NAMALWA (cell line): Measurements from ENCODE around the gene DAND5.
A peak's percentile ranks its signal among the peaks of the same experiment; 100 is the strongest.
"Not testable (repeated sequence)": the region's sequence is repeated elsewhere in the genome, so short reads cannot be mapped to it uniquely, and the experiment has no call there.

ENCODE experiments used
- DNase-seq: peaks from one replicate; pipeline ENCODE4 v3.0.0-alpha.2; 2015; ENCODE audit warnings: low spot score

Gene DAND5

DNA sequence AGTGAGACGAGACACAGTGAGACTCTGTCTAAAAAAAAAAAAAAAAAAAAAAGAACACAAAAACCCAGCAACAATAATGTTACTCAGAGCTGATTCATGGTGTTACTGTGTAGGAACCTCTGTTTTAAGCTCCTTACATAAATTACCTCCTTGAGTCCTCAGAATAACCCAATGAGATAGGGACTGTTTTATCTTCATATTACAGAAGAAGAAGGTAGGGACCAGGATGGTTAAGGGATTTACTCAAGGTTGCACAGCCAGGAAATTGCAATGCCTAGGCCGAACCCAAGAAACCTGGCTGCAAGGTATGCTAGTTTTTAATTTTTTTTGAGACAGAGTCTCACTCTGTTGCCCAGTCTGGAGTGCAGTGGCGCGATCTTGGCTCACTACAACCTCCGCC lies 1.5 kb upstream of the DAND5 start:
- DNase-seq, result no peak

DNA sequence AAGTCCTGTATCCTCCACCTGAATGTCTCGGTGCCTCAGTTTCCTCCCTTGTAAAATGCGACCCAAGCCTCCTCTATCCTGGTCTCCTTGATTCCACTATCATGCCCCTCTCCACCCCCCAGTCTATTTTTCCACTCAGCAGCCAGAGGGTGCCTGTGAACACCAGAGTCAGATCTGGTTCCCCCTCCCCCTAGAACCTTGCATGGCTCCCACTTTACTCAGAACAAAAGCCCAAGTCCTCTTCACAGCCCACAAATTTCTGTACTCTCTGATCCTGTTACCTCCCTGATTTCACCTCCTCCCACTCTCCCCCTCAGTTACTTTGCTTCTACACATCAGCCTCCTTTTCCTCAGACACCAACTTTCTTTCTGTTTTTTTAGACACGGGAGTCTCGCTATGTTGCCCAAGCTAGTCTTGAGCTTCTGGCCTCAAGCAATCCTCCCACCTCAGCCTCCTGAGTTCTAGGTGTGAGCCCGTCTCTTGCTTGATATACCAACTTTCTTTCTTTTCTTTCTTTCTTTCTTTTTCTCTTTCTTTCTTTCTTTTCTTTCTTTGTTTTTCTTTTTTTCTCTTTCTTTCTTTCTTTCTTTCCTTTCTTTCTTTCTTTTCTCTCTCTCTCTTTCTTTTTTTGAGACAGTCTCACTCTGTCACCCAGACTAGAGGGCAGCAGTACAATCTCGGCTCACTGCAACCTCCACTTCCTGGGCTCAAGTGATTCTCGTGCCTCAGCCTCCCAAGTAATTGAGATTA lies 869 bp downstream of the DAND5 start:
- DNase-seq, result no peak

DNA sequence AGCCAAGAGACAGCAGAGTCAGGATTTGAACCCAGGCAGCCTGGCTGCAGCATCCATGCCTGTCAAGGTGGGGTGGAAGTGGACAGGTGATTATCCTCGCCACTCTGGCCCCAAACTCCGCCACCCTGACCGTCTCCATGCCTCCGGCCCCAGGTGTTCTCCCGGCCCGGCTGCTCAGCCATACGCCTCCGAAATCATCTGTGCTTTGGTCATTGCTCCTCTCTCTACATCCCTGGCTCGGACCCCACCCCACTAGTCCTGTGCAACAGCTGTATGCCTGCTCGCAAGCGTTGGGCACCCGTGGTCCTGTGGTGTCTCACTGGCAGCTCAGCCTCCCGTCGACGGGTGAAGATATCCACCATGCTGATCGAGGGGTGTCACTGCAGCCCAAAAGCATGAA lies 3.9 kb downstream of the DAND5 start:
- DNase-seq, result no peak

DNA sequence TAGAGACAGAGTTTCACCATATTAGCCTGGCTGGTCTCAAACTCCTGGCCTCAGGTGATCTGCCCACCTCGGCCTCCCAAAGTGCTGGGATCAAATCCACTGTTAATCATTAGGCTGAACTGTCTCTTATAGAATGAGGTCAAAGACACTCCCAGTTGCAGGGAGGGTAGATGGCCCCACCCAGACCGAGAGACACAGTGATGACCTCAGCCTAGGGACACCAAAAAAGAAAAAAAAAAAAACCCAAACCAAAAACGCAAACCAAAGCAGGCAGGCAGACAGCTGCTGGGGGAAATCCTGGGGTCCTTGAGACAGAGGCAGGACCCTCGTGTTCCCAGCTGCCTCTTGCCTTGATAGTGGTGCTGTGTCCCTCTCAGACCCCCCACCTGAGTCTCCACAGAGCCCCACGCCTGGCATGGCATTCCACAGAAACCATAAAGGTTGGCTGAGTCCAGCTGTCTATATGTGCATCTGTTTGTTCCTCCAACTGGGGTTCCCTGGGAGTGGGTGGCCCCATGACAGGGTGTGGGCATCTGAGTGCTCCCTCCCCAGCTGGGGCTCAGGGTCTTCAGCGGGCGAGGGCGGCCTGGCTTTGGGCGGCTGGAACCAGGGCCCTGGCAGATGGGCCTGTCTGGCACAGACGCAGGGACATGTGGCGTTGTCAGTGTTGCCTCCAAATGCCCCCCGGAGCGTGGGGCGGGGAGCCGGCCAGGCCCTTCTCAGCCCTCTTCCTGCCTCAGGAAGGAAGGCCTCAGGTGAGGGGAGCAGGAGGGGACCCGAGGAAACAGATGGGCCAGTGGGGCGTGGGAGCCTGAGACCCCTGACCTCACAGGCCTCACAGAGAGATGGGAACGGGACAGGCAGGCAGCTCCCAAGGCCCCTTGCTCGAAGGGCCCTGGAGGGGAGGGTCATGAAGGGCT lies 5.2 kb downstream of the DAND5 start:
- DNase-seq, result no peak

DNA sequence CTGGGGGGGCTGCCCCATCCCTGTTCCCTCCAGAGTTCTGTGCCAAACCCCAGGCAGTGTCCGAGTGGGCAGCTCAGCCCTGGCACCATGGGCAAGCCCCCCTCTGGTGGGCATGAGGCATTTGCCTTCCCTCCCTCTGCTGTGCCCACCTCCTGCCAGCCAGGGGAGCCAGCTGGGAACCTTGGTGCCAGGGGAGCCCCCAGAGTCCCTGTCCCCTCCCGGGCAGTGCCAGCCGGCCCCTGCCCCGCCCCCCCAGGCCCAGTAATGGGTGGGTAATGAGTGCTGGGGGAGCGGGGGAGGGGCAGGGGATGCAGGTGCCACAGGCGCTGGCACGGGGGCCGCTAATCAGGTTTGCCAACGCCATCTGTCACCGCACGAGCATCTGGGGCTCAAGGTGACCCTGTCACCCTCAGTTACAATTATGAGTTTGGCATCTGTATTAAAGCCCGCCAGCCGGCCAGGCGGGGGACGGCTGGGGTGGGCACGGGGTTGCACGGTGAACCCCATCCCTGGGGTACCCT lies 5.9 kb downstream of the DAND5 start:
- no peak for DNase-seq

DNA sequence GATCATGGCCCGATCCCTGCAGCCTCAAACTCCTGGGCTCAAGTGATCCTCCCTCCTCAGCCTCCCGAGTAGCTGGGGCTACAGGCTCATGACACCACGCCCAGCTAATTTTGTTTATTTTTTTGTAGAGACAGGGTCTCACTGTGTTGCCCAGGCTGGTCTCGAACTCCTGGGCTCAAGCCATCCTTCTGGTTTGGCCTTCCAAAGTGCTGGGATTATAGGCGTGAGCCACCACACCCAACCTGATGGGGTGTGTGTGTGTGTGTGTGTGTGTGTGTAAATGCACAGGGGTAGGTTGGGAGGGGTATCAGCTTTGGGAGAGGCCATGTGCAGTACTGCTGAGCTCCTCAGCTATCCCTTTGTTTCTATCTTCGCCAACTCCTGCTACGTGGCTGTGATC lies 6.7 kb downstream of the DAND5 start:
- not testable (repeated sequence) for DNase-seq

DNA sequence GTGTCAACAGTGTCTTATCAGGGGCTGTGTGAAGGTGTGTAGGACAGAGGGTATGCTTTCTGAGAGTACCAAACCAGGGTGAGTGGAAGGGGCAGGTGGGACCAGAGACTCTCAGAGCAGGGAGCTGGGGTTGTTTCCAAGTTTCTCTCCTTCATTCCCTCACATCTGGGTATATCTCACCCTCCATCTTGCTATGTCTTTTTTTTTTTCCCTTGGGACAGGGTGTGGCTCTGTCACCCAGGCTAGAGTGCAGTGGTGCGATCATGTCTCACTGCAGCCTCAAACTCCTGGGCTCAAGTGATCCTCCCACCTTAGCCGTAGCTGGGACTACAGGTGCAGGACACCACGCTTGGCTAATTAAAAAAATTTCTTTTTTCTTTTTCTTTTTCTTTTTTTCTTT lies 10.6 kb downstream of the DAND5 start:
- peak; percentile 38 for DNase-seq

DNA sequence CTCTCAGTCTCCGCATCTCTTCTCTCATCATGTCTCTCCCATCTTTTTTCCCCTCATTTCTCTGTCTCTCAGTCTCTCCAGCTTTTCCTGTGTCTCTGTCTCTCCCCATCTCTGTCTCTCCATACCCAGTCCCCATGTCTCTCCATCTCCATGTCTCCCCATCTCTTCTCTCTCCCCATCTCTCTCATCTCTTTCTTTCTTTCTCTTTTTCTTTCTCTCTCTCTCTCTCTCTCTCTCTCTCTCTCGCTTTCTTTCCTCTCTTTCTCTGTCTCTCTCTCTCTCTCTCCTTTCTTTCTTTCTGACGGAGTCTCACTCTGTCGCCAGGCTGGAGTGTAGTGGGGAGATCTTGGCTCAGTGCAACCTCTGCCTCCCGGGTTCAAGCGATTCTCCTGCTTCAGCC lies 13.3 kb downstream of the DAND5 start:
- DNase-seq, result no peak

DNA sequence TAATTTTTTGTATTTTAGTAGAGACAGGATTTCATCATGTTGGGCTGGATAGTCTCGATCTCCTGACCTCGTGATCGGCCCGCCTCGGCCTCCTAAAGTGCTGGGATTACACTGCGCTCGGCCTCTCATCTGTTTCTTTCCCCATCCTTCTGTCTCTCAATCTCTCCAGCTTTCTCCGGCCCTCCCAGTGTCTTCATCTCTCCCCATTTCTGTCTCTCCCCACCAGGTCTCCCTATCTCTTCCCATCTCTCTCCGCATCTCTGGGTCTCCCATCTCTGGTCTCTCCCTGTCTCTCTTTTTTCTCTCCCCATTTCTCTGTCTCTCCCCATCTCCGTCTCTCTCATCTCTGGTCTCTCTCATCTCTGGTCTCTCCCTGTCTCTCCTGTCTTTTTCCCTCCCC lies 13.7 kb downstream of the DAND5 start:
- no peak for DNase-seq

DNA sequence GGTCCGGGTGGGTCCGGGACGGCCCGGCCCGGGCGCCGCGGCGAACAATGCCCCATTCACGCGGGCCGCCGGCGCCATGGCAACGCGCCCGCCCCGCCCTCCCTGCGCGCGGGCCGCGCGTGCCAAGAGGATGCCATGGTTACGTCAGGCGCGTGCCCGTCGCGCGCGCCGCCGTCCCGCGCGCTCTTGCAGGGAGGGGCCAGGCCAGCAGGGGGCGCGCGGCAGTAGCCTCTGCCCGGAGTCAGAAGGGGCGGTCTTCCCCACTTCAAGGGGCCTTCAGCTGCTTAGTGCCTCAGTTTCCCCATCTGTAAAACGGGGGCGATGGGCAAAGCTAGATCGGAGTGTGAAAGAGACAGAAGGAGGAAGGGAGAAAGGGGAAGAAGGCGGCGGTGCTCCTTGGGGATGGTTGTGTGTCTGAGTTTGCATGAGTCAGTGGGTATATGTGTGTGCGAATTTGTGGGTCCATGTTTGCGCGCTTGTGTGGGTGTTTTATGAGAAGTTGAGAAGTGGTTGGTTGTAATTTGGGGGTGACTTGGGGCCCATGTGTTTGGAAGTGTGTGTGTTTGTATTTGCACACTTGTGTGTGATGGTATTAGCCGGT lies 14.3 kb downstream of the DAND5 start:
- peak; percentile 80 for DNase-seq

DNA sequence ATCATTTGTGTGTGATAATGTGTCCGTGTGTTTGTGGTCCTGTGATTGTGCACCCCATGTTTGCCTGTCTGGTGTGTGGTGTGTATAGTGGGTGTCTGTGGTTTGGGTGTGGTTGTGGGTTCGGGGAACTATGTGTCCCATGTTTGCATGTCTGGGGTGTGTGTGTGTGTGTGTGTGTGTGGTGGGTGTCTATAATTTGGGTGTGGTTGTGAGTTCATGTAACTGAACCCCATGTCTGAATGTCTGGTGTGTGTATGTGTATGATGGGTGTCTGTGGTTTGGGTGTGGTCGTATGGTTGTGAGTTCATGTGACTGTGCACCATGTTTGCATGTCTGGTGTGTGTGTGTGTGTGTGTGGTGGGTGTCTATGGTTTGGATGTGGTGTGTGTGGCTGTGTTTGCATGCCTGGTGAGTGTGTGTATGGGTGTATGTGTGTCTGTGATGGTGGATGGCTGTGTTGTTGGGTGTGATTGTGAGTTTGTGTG lies 14.8 kb downstream of the DAND5 start:
- no peak for DNase-seq

DNA sequence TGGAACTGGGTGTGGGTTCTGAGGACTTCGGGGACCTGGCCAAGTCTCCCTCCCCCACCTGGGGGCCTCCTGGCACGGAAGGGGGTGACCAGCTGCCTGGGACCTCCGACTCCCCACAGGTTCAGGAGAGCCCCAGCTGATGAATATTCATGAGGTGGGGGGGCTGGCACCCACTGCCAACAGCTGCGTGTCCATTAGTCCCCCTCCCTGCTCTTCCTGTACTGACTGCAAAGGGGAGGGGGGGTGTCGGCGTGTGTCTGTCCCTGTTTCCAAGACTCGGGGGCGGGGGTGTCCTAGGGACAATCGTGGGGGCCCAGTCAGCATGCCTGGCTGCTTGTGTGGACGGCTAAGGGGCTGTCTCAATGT lies 15.3 kb downstream of the DAND5 start:
- DNase-seq, result peak; percentile 45

DNA sequence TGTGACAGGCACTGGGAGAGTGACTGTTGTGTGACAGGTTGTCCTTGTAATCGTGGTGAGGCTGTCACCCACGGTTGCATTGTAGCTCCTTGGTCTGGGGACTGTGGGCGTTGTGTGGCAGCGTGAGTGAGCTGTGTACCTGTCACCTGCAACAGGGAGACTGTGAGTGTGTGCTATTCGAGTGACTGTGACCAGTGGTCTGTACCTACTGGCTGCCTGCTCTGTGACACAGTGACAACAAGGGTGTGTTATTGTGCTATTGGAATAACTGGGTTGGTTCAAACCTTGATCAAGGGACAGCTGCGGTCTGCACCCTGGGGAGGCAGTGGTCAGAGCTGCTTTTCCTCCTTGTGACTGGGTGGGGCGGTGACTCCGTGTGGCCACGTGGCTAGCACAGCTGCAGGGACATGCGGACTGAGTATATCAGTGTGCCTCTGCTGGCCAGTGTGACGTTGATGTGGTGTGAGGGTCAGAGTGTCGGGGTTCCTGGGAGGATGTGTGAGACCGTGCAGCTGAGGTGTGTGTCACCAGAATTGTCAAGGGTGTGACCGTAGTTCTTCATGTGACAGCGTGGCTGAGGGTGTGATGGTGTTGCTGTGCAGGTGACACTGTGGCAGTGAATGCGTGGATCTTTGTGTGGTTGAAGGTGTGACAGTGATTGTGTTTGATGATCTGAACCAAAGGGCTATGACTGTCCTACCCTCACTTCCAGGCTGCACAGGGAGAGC lies 15.8 kb downstream of the DAND5 start:
- peak; percentile 56 for DNase-seq

DNA sequence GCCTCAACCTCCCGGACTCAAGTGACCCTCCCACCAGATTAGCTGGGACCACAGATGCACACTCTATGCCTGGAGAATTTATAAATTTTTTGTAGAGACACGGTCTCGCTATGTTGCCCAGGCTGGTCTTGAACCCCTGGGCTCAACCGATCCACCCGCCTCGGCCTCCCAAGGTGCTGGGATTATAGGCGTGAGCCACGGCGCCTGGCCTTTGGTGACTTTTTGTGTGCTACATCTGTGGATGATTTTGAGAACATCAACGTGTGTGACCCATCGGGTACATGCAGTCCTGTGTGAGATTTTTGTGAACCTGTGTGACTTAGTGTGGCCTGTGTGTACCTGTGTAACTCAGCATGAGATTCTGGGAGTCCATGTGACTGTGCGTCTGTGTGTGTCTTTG lies 17.4 kb downstream of the DAND5 start:
- no peak for DNase-seq

DNA sequence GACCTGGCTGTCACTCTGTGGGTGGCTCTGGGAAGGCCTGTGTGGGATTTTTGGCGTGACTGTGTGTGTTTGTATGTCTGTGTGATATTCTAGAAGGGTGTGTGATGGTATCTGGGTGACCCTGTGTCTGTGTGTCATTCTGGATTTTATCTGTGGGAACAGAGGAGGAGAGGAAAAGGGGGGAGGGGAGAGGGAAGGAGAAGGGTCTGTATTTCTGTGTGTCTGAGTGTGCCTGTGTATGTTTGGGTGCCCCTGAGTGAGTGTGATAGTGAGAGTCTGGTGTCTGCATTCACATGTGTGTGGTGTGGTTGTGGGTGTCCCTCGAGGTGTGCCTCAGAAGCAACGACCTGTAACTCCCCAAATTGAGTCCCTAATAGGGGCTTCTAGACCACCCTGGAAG lies 17.8 kb downstream of the DAND5 start:
- no peak for DNase-seq

DNA sequence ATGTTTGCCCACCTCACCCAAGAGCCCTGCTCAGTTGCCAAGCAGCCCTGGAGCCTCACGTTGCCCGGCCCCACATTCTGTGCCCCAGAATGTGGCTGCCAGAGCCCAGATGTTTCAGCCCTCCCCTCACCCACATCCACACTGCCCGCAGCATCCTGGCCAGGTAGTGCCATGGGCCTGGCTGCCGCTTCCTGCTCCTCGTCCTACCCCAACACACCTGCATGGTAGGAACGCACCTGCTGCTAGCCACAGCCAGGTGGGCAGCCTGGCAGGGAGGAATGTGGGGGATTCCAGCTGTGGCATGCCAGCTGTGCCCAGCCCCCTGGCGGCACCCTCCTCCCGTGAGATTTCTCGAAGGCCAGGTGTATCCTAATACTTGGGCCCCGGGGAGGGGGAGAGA lies 18.4 kb downstream of the DAND5 start:
- DNase-seq, result peak; percentile 41

DNA sequence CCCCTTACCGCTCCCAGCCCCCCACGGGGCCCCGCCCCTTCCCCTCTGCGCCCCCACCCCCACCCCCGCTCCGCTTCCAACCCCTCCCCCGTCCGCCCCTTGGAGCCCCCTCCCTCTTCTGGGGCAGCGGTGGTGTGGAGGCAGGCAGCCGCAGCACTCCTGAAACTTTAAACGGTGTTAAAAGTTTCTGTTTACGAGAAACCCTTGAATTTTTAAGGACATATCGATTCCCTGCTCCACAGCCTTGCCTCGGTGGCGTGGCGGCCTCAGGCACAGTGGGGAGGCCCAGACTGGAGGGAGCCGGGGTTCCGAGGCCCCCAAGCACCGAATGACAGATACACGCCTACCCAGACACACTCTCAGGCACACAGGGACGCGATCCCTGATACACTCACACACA lies 21.1 kb downstream of the DAND5 start:
- no peak for DNase-seq

DNA sequence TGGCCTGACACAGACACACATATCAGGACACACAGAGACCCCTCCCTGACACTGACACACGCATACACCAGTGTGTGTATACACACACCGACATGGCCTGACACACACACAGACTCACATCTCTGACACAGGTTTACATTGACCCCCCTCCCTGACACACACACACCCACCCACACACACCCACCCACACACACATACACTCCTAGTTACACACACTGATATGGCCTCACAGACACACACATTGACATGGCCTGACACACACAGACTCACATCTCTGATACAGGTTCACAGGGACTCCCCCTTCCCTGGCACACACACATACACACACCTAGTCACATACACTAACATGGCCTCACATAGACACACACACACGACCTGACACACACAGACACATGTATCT lies 21.5 kb downstream of the DAND5 start:
- DNase-seq, result no peak

DNA sequence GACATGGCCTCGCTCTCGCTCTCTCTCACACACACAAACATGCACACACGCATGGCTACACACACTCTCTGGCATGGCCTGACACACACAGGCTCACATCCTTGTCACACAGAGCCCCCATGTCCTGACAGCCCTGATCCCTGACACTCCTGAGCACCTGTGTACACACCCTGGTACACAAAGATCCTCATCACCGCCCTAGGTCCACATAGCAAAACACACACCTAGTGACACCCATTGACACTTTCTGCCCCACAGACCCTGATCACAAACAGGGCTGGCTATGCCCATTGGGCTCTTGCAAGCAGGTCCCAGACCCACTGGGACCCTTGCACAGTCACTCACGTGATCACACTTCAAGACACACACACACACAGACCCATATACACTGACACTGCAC lies 21.9 kb downstream of the DAND5 start:
- DNase-seq, result no peak

DNA sequence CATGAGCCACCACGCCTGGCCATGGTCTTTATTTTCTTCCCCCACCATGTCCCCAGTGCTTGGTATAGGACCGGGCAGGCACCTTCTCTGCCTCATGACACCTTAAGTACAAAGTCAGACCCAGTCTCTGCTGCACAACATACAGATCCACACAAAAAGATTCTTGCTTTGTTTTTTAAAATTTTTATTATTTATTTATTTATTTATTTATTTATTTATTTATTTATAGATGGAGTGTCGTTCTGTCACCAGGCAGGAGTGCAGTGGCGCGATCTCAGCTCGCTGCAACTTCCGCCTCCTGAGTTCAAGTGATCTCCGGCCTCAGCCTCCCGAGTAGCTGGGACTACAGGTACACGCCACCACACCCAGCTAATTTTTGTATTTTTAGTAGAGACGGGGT lies 23.4 kb downstream of the DAND5 start:
- no peak for DNase-seq

DNA sequence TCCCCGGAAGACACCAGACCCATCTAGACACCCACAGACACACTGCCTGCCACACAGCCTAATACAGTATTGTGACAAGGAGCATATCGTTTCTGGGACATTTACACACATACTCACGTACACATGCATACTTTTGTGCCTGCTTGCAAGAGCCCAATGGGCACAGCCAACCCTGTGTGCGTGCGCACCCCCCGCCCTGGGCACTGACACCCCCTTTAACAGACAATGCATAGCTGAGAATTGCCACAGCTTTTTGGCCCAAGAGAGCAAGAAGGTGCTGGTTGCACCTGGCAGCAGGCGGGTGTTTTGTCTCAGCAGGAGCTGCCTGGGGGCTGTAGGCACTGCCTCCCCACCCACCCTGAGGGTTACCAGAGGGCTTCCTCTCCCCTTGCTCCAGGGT lies 24.2 kb downstream of the DAND5 start:
- no peak for DNase-seq
